Sigmoid colon (tissue), 7 donors: ENCODE measurements around the gene PADI6. TPM values are rescaled to one million over a fixed set of nuclear protein-coding genes. Genes with fewer than 3 reads are reported as not detected.

Experiments
- DNase-seq: peaks from one replicate; pipeline ENCODE4 v3.0.0-alpha.2; 2019
- H3K27ac ChIP-seq, 4 donors: fragments of 200-600 bp; sonication (generic); one replicate each; pipeline ENCODE4 v1.5.1; 2016 to 2019; ENCODE audit warnings: mild to moderate bottlenecking in 1 of 4
- H3K27me3 ChIP-seq, 3 donors: fragments of 200-600 bp; sonication (generic); one replicate each; pipeline ENCODE4 v1.5.1; 2019; ENCODE audit warnings: mild to moderate bottlenecking in 1 of 3
- H3K36me3 ChIP-seq, 4 donors: fragments of 200-600 bp; sonication (generic); one replicate each; pipeline ENCODE4 v1.5.1; 2016 to 2019
- H3K4me1 ChIP-seq, 4 donors: fragments of 200-600 bp; sonication (generic); one replicate each; pipeline ENCODE4 v1.5.1; 2017 to 2019
- H3K4me3 ChIP-seq, 4 donors: fragments of 200-600 bp; sonication (generic); one replicate each; pipeline ENCODE4 v1.5.1; 2017 to 2019; ENCODE audit warnings: mild to moderate bottlenecking in 2 of 4, moderate library complexity in 1 of 4
- H3K9me3 ChIP-seq, 4 donors: fragments of 200-600 bp in 3 of 4; sonication (generic) in 3 of 4; one replicate each; pipeline versions ENCODE4 v1.5.1 to v1.6.1; 2013 to 2019
- EP300 ChIP-seq, 4 donors: sonication (generic); formaldehyde crosslinking; IDR thresholded peaks; one replicate each; pipeline ENCODE4 v1.6.1; 2017; ENCODE audit warnings: antibody characterized with exemption in 4 of 4
- POLR2A ChIP-seq, 2 donors: fragments of 450-650 bp; IDR thresholded peaks; one replicate each; pipeline ENCODE4 v1.6.1; 2016; ENCODE audit warnings: antibody characterized with exemption in 2 of 2, mild to moderate bottlenecking in 2 of 2, moderate library complexity in 2 of 2
- POLR2AphosphoS5 ChIP-seq, 4 donors: sonication (generic); formaldehyde crosslinking; IDR thresholded peaks; one replicate each; pipeline ENCODE4 v1.6.1; 2017; ENCODE audit warnings: antibody characterized with exemption in 4 of 4
- WGBS, 2 donors: extraction: QIAGEN DNeasy Blood & Tissue Kit; methylation state at CpG; one replicate each; pipeline ENCODE4 v1.1.7; 2013; 5-methylcytosine and 5-hydroxymethylcytosine counted together
- intact Hi-C: fragments of 100-400 bp; cut with DNase I; formaldehyde crosslinking; loops from one replicate; pipeline ENCODE4 v1.15.1; 2023
- polyA plus RNA-seq, 3 donors: library from polyadenylated mRNA; stranded (reverse); fragments of 200-250 nt; gene quantifications; one replicate each; pipeline ENCODE4 v1.2.3, GENCODE V29; 2013
- total RNA-seq, 4 donors: library from RNA; depleted of rRNA; stranded (reverse); fragments of >200 nt; gene quantifications; one replicate each; pipeline ENCODE4 v1.1.0, GENCODE V29; 2016
- TF ChIP-seq, protein P1 (sequence below), 4 experiments: fragments of 450-650 bp in 3 of 4; fragments of 200-600 bp in 1 of 4; IDR thresholded peaks; one replicate each; pipeline ENCODE4 v1.5.1; 2016 to 2019; ENCODE audit warnings: antibody characterized with exemption in 4 of 4, mild to moderate bottlenecking in 3 of 4, moderate library complexity in 2 of 4
- donor health status: healthy with polysubstance abuse.
- donor health status: Bipolar disorder and iron deficiency.
- donor health status: healthy.

PADI6 gene
- total and polyA plus RNA-seq, 7 donors, result not detected

GRCh38 chr1:17414022-17414421, 42.0 kb downstream of the PADI6 start:
- Histone ChIP-seq H3K27me3 (no peaks in the 10 kb centered on the region), H3K9me3 (no peaks in the 10 kb centered on the region), H3K36me3 (peaks cover 36 to 100% (median 76%) of the 10 kb centered on the region in 4 donors), H3K27ac (no peak overlapping the region), H3K4me3 (no peak overlapping the region), H3K4me1 (no peaks in the 10 kb centered on the region)
- intact Hi-C loops, result no loop called here
- no peak for DNase-seq
- TF ChIP-seq POLR2A (IDR thresholded peaks at IDR 0.05), result no peak
- no peak for TF ChIP-seq POLR2AphosphoS5 (IDR thresholded peaks at IDR 0.05)
- no peak for TF ChIP-seq EP300 (IDR thresholded peaks at IDR 0.05)
- TF ChIP-seq, protein P1, sequence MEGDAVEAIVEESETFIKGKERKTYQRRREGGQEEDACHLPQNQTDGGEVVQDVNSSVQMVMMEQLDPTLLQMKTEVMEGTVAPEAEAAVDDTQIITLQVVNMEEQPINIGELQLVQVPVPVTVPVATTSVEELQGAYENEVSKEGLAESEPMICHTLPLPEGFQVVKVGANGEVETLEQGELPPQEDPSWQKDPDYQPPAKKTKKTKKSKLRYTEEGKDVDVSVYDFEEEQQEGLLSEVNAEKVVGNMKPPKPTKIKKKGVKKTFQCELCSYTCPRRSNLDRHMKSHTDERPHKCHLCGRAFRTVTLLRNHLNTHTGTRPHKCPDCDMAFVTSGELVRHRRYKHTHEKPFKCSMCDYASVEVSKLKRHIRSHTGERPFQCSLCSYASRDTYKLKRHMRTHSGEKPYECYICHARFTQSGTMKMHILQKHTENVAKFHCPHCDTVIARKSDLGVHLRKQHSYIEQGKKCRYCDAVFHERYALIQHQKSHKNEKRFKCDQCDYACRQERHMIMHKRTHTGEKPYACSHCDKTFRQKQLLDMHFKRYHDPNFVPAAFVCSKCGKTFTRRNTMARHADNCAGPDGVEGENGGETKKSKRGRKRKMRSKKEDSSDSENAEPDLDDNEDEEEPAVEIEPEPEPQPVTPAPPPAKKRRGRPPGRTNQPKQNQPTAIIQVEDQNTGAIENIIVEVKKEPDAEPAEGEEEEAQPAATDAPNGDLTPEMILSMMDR (IDR thresholded peaks at IDR 0.05), result no peak
- 96 to 98% methylated on average over 2 of the region's 2 CpGs for WGBS, 2 donors

DNA sequence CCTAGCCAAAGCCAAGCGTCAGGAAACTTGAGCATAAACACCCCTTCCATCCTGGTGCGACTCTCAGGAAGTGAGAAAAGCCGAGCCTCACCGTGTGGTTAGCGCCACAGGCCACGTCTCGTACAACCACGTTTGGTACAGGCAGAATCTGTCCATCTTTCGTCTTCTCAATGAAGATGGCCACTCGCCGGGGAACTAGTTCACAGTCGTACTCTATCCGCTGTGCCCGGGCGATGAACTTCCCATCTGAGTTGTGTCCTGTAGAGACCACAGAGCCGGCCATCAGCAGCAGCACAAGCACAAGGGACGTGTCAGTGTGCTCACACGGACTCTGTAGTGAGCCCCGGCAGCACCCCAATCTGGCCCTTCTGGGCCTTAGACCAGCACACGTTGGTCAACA, 44.4 kb downstream of the PADI6 start:
- H3K27ac ChIP-seq, result no peak overlapping the region
- WGBS, 2 donors, result 94% methylated on average over 20 of the region's 20 CpGs
- H3K9me3 ChIP-seq, result no peaks in the 10 kb centered on the region
- no peaks in the 10 kb centered on the region for H3K27me3 ChIP-seq
- peaks cover 32 to 97% (median 63%) of the 10 kb centered on the region in 4 donors for H3K36me3 ChIP-seq
- H3K4me1 ChIP-seq, result peaks cover 0 to 10% (median 5%) of the 10 kb centered on the region in 4 donors
- TF ChIP-seq POLR2AphosphoS5 (IDR thresholded peaks at IDR 0.05) (no peak), EP300 (IDR thresholded peaks at IDR 0.05) (no peak), POLR2A (IDR thresholded peaks at IDR 0.05) (no peak)
- TF ChIP-seq, protein P1 (IDR thresholded peaks at IDR 0.05), result no peak
- DNase-seq, result no peak
- intact Hi-C loops, result loop anchor here (5.0 kb wide), 1 partner anchor 36 kb away; no protein-coding TSS in a partner anchor
- no peak overlapping the region for H3K4me3 ChIP-seq

DNA sequence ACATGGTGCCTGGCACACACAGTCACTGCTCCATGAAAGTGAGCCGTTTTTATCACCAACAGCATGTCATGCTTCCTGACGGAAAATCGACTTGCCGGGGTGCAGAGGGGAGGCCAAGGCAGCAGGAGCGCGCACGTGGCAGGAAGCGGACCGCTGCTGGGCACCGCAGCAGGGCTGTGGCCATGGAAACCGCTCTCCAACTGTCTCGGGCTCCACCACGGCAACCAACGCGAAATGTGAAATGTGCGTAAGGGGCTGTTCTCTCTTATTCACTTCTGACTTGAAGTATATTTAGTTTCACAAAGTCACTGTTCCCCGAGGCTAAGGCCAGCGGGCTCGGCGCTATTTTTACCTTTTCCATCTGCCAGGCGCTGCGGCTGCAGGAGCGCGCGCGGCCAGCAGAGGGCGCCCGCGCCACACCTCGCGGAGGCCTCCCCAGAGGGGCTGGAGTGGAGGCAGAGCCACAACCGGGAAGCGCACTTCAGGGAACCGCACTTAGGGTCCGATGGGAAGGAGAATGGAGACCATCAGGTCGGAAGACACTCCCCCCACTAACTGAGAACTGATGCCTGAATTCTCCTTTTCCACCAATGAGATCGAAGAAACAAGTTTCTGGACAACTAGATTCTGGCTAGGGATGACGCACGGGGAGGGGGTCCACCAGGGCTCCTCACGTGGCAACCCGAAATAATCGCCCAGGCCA, 47.8 kb downstream of the PADI6 start:
- TF ChIP-seq EP300 (IDR thresholded peaks at IDR 0.05) (no peak), POLR2A (IDR thresholded peaks at IDR 0.05) (no peak), POLR2AphosphoS5 (IDR thresholded peaks at IDR 0.05) (peak in 2 of 4 donors; percentile 19 to 20)
- TF ChIP-seq, protein P1 (IDR thresholded peaks at IDR 0.05), result peak; percentile 96 to 99 (median 98)
- 42 to 46% methylated on average over 42 of the region's 42 CpGs for WGBS, 2 donors
- Histone ChIP-seq H3K27me3 (no peaks in the 10 kb centered on the region), H3K36me3 (peaks cover 13 to 76% (median 37%) of the 10 kb centered on the region in 4 donors), H3K27ac (peak overlapping the region in 2 of 4 donors; percentile 30 to 45), H3K9me3 (no peaks in the 10 kb centered on the region), H3K4me3 (no peak overlapping the region), H3K4me1 (peaks cover 0 to 35% (median 26%) of the 10 kb centered on the region in 4 donors)
- DNase-seq, result peak; percentile 83
- intact Hi-C loops, result loop anchor here (1.0 to 5.0 kb wide), 5 partner anchors 20 to 203 kb away; partner anchors contain the start of gene RCC2

- TF ChIP-seq, protein P1 (IDR thresholded peaks at IDR 0.05), result no peak
- peaks cover 0 to 42% (median 32%) of the 10 kb centered on the region in 4 donors for H3K4me1 ChIP-seq
- no peak for DNase-seq
- H3K27ac ChIP-seq, result no peak overlapping the region
- H3K9me3 ChIP-seq, result no peaks in the 10 kb centered on the region
- no peaks in the 10 kb centered on the region for H3K27me3 ChIP-seq
- intact Hi-C loops, result loop anchor here (1.0 to 5.0 kb wide), 4 partner anchors 19 to 202 kb away; partner anchors contain the start of gene RCC2
- no peak overlapping the region for H3K4me3 ChIP-seq
- WGBS, 2 donors, result 76 to 85% methylated on average over 6 of the region's 6 CpGs
- H3K36me3 ChIP-seq, result peaks cover 12 to 76% (median 32%) of the 10 kb centered on the region in 4 donors
Observed at GRCh38 chr1:17420391-17420918, 48.5 kb downstream of the PADI6 start.
